DMS53 (cell line): ENCODE results near the gene UNC45B.
A peak's percentile ranks its signal among the peaks of the same experiment; 100 is the strongest.
"Not testable (repeated sequence)": the region's sequence is repeated elsewhere in the genome, so short reads cannot be mapped to it uniquely, and the experiment has no call there.

Experiments
- DNase-seq: peaks from one replicate; lab custom pipeline; 2025; lab: John Stamatoyannopoulos, UW

UNC45B gene

GRCh38 chr17:35141681-35142466, 5.7 kb upstream of the UNC45B start, which contains the start of gene NLE1:
TSS of gene NLE1 (minus strand) at chr17:35142303. CDS start at chr17:35142275, 28 bp downstream.
- peak; percentile 87 for DNase-seq

GRCh38 chr17:35142467-35142796, 5.2 kb upstream of the UNC45B start:
- DNase-seq, result no peak

GRCh38 chr17:35144840-35145239, 2.8 kb upstream of the UNC45B start:
- DNase-seq, result no peak

- DNase-seq, result no peak
Measured at GRCh38 chr17:35146214-35146833, 1.3 kb upstream of the UNC45B start.

- DNase-seq, result no peak
Measured at GRCh38 chr17:35148144-35148543, 527 bp downstream of the UNC45B start.

GRCh38 chr17:35149941-35150340, 2.3 kb downstream of the UNC45B start:
- DNase-seq, result no peak

GRCh38 chr17:35151080-35151479, 3.5 kb downstream of the UNC45B start:
- not testable (repeated sequence) for DNase-seq

- DNase-seq, result peak; percentile 21
Measured at GRCh38 chr17:35152421-35153140, 5.0 kb downstream of the UNC45B start.

- no peak for DNase-seq
Measured at GRCh38 chr17:35154196-35155165, 6.9 kb downstream of the UNC45B start.

GRCh38 chr17:35155246-35155645, 7.6 kb downstream of the UNC45B start:
- no peak for DNase-seq

GRCh38 chr17:35159940-35160339, 12.3 kb downstream of the UNC45B start:
- no peak for DNase-seq

- no peak for DNase-seq
Measured at GRCh38 chr17:35160354-35161201, 13.0 kb downstream of the UNC45B start.

GRCh38 chr17:35161281-35161761, 13.7 kb downstream of the UNC45B start:
- DNase-seq, result no peak

- no peak for DNase-seq
Measured at GRCh38 chr17:35162755-35163154, 15.1 kb downstream of the UNC45B start.

GRCh38 chr17:35163886-35164285, 16.3 kb downstream of the UNC45B start:
- no peak for DNase-seq

GRCh38 chr17:35164716-35165115, 17.1 kb downstream of the UNC45B start:
- DNase-seq, result no peak

- DNase-seq, result no peak
Measured at GRCh38 chr17:35166526-35166925, 18.9 kb downstream of the UNC45B start.

- peak; percentile 85 for DNase-seq
Measured at GRCh38 chr17:35167046-35167445, 19.4 kb downstream of the UNC45B start.

GRCh38 chr17:35167666-35168065, 20.0 kb downstream of the UNC45B start:
- DNase-seq, result peak; percentile 8

- no peak for DNase-seq
Measured at GRCh38 chr17:35169835-35170363, 22.3 kb downstream of the UNC45B start.
